ENCODE data around the gene KPTN. TPM values are rescaled to one million over a fixed set of nuclear protein-coding genes. Genes with fewer than 3 reads are reported as not detected.
A peak's percentile ranks its signal among the peaks of the same experiment; 100 is the strongest.

The KPTN gene
- total and polyA plus RNA-seq, 2 of the 13 experiments (the other 11 are each of a cell fraction or from before 2014, with no cell fraction given) = 9.1 to 13.3 TPM

DNA sequence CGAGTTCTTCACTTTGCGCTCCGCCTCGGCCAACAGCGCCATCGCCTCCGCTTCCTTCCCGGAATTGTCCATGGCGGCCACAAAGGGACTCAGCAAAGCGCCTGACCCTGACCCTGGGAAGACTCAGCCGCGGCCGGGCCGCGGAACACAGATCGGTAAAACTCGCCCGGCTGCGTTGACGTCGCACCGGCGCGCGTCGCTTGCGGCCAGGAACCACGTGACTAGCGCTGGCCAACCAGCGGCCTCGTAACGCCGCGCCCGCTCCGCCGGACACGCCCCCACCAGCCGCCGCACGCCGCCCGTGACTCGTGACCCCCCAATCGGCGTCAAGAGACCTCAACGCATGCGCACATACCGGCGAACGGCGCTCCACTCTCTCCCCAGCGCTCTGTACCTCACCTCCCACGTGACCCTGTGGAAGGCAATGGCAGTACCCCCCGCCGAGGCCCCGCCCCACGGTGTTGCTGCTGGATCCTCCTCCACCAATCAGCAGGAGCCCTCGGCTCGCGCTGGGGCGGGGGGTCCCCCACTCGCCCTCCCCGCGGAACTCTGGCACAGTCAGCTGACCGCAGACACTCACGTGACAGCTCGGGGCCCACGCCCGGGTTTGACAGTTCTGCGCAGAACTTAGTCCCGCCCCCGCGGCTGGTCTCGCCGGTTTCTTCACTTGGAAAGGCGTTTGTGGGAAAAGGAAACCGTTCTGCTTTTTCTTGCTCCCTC, 31.0 kb upstream of the KPTN start, which contains the start of gene NAPA (continued):
- TF ChIP-seq ZNF547 (CRISPR knock-in tag; IDR thresholded peaks at IDR 0.05) = no peak; the same call in 1 of the 2 replicates
- TF ChIP-seq ZC3H4 (CRISPR knock-in tag; IDR thresholded peaks at IDR 0.05; ENCODE audit: borderline replicate concordance) = no peak
- TF ChIP-seq, protein P1, sequence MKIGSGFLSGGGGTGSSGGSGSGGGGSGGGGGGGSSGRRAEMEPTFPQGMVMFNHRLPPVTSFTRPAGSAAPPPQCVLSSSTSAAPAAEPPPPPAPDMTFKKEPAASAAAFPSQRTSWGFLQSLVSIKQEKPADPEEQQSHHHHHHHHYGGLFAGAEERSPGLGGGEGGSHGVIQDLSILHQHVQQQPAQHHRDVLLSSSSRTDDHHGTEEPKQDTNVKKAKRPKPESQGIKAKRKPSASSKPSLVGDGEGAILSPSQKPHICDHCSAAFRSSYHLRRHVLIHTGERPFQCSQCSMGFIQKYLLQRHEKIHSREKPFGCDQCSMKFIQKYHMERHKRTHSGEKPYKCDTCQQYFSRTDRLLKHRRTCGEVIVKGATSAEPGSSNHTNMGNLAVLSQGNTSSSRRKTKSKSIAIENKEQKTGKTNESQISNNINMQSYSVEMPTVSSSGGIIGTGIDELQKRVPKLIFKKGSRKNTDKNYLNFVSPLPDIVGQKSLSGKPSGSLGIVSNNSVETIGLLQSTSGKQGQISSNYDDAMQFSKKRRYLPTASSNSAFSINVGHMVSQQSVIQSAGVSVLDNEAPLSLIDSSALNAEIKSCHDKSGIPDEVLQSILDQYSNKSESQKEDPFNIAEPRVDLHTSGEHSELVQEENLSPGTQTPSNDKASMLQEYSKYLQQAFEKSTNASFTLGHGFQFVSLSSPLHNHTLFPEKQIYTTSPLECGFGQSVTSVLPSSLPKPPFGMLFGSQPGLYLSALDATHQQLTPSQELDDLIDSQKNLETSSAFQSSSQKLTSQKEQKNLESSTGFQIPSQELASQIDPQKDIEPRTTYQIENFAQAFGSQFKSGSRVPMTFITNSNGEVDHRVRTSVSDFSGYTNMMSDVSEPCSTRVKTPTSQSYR (CRISPR knock-in tag; IDR thresholded peaks at IDR 0.05; ENCODE audit: borderline replicate concordance) = peak; percentile 12; the same call in 1 of the 2 replicates
- no peak for TF ChIP-seq ZNF775 (CRISPR knock-in tag; IDR thresholded peaks at IDR 0.05; ENCODE audit: borderline replicate concordance)
- TF ChIP-seq ZNF567 (CRISPR knock-in tag; IDR thresholded peaks at IDR 0.05; ENCODE audit: borderline replicate concordance) = 0 out of 2 replicates have a peak, but pooled peaks have one; percentile 12
- peak; percentile 90 for TF ChIP-seq ZNF335 (CRISPR knock-in tag; IDR thresholded peaks at IDR 0.05)
- TF ChIP-seq ZNF256 (CRISPR knock-in tag; conservative IDR thresholded peaks at IDR 0.05) = peak; percentile 12; the same call in 1 of the 2 replicates
- 0 out of 2 replicates have a peak, but pooled peaks have one; percentile 29 for TF ChIP-seq MED13 (CRISPR knock-in tag; IDR thresholded peaks at IDR 0.05)
- TF ChIP-seq ZBTB20 (CRISPR knock-in tag; IDR thresholded peaks at IDR 0.05; ENCODE audit: borderline replicate concordance, low read depth) = 0 out of 2 replicates have a peak, but pooled peaks have one; percentile 17
- TF ChIP-seq IRF2 (CRISPR knock-in tag; IDR thresholded peaks at IDR 0.05) = peak; percentile 27; the same call in 1 of the 2 replicates
- no peak for TF ChIP-seq STAT5B (CRISPR knock-in tag; IDR thresholded peaks at IDR 0.05)
- peak; percentile 46; the same call in 1 of the 2 replicates for TF ChIP-seq ZBTB38 (CRISPR knock-in tag; IDR thresholded peaks at IDR 0.05)
- TF ChIP-seq GATAD1 (CRISPR knock-in tag; IDR thresholded peaks at IDR 0.05) = peak; percentile 93
- peak; percentile 45; the same call in 1 of the 2 replicates for TF ChIP-seq RNF2 (conservative IDR thresholded peaks at IDR 0.05; ENCODE audit: low read depth)
- peak; percentile 93 for TF ChIP-seq THAP11 (CRISPR knock-in tag; IDR thresholded peaks at IDR 0.05)
- peak; percentile 27 for TF ChIP-seq MED1 (CRISPR knock-in tag; IDR thresholded peaks at IDR 0.05)
- TF ChIP-seq, protein P2, sequence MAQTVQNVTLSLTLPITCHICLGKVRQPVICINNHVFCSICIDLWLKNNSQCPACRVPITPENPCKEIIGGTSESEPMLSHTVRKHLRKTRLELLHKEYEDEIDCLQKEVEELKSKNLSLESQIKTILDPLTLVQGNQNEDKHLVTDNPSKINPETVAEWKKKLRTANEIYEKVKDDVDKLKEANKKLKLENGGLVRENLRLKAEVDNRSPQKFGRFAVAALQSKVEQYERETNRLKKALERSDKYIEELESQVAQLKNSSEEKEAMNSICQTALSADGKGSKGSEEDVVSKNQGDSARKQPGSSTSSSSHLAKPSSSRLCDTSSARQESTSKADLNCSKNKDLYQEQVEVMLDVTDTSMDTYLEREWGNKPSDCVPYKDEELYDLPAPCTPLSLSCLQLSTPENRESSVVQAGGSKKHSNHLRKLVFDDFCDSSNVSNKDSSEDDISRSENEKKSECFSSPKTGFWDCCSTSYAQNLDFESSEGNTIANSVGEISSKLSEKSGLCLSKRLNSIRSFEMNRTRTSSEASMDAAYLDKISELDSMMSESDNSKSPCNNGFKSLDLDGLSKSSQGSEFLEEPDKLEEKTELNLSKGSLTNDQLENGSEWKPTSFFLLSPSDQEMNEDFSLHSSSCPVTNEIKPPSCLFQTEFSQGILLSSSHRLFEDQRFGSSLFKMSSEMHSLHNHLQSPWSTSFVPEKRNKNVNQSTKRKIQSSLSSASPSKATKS (CRISPR knock-in tag; IDR thresholded peaks at IDR 0.05) = no peak
- TF ChIP-seq, protein P3, sequence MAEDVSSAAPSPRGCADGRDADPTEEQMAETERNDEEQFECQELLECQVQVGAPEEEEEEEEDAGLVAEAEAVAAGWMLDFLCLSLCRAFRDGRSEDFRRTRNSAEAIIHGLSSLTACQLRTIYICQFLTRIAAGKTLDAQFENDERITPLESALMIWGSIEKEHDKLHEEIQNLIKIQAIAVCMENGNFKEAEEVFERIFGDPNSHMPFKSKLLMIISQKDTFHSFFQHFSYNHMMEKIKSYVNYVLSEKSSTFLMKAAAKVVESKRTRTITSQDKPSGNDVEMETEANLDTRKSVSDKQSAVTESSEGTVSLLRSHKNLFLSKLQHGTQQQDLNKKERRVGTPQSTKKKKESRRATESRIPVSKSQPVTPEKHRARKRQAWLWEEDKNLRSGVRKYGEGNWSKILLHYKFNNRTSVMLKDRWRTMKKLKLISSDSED (CRISPR knock-in tag; IDR thresholded peaks at IDR 0.05) = no peak
- TF ChIP-seq SRF (IDR thresholded peaks at IDR 0.05; ENCODE audit: low read depth, low read length) = no peak
- no peak for TF ChIP-seq ZNF33A (CRISPR knock-in tag; IDR thresholded peaks at IDR 0.05; ENCODE audit: borderline replicate concordance)
- no peak for TF ChIP-seq ZNF572 (CRISPR knock-in tag; IDR thresholded peaks at IDR 0.05)
- peak; percentile 50; the same call in 1 of the 2 replicates for TF ChIP-seq NRL (CRISPR knock-in tag; IDR thresholded peaks at IDR 0.05; ENCODE audit: borderline replicate concordance)
- no peak for TF ChIP-seq KDM6A (CRISPR knock-in tag; IDR thresholded peaks at IDR 0.05; ENCODE audit: low read depth)
- TF ChIP-seq ZNF234 (CRISPR knock-in tag; conservative IDR thresholded peaks at IDR 0.05) = no peak
- no peak for TF ChIP-seq KAT7 (CRISPR knock-in tag; IDR thresholded peaks at IDR 0.05; ENCODE audit: borderline replicate concordance)
- TF ChIP-seq MIER3 (CRISPR knock-in tag; IDR thresholded peaks at IDR 0.05; ENCODE audit: borderline replicate concordance) = no peak
